ENCODE results near the gene ABCC4.

ABCC4 gene

DNA sequence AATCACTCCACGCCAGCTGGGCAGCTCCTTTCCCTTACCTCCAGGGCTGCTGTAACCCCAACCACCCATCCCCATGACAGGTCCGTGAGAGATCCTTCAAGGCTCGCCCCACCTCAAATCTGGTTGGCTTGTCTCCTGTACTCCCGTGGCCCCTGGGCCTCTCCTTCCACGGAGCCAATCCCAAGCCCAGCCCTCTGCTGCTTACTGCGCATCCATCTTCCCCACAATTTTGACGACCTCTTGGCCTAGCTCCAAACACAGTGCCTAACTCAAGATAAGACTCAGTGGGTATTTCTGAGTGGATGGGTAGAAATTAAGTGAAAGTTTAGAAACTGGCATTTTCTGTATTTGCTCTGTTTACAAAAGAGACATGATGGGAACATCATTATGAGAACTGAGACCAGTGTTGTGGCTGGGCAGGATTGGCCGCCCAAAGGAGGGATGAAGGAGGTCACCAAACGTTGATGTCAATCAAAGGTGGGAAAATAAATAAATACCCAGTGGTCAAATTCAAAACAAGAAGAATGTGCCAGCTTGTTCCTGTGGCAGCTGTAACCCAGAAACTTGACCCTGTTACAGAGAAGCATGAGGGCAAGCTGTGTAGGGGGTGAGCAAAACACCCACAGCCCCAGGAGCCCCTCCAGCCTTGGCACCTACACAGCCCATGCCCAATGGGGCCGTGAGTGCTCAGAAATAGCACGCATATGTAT is 162.2 kb downstream of the ABCC4 start:
- Histone ChIP-seq H3K27me3 (replicated peaks in 2 of 5; ENCODE audit: control insufficient read depth in 4 of 5, insufficient read depth in 5 of 5, low read length in 4 of 5) (no peaks in the 10 kb centered on the region), H3K4me1 (ENCODE audit: control extremely low read depth in 1 of 4, control insufficient read depth in 4 of 4, insufficient read depth in 4 of 4, low read length in 3 of 4) (peaks cover 0 to 10% (median 7%) of the 10 kb centered on the region in 4 experiments), H3K9me3 (ENCODE audit: control extremely low read depth in 1 of 5, control insufficient read depth in 4 of 5, insufficient read depth in 2 of 5, low read depth in 1 of 5, low read length in 4 of 5) (no peaks in the 10 kb centered on the region), H3K4me3 (ENCODE audit: control insufficient read depth in 1 of 7, extremely low read depth in 1 of 7, insufficient read depth in 4 of 7, low read depth in 2 of 7, low read length in 6 of 7) (no peak overlapping the region), H3K36me3 (ENCODE audit: control insufficient read depth in 4 of 4, insufficient read depth in 4 of 4, low read length in 3 of 4) (peaks cover 2 to 8% (median 4%) of the 10 kb centered on the region in 4 experiments), H3K27ac (ENCODE audit: insufficient read depth in 1 of 2, low read depth in 1 of 2, low read length in 2 of 2, poor library complexity in 1 of 2, severe bottlenecking in 2 of 2) (no peak overlapping the region)
- CTCF ChIA-PET, result interaction anchor here (1.0 kb wide), 1 partner anchor 518 kb away, joined by 3 read pairs; no protein-coding TSS in a partner anchor
- POLR2A ChIA-PET, result interaction anchor here (0.8 kb wide), 1 partner anchor 32 kb away, joined by 4 read pairs; no protein-coding TSS in a partner anchor
- DNase-seq, result no peak
- WGBS (ENCODE audit: insufficient coverage), result 93% methylated on average over 7 of the region's 11 CpGs

DNA sequence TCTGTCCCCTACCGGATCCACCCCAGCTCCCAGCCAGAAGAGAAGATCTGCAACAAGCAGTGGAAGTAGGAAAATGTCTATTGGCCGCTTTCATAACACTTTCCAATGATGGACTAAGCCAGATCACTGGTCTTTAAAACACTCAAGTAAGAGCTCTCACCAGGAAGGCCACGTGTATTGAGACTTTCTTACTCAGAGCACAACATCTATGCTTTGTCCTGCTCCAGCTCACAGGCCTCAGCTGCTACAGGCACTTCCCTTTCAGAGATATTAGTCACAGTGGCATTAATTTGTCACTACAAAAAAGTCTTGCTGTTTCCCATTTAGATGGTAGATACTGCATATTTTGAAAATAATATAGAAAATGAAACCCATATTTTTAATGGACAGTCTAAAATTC is 164.2 kb downstream of the ABCC4 start:
- CTCF ChIA-PET, result interaction anchor here (1.1 to 1.3 kb wide), 2 partner anchors 16 to 134 kb away, joined by 3 read pairs; no protein-coding TSS in a partner anchor
- POLR2A ChIA-PET, result no interaction called here
- H3K36me3 ChIP-seq (ENCODE audit: control insufficient read depth in 4 of 4, insufficient read depth in 4 of 4, low read length in 3 of 4), result peaks cover 0 to 11% (median 4%) of the 10 kb centered on the region in 4 experiments
- DNase-seq, result peak; percentile 16 to 85 (median 76)
- H3K27me3 ChIP-seq (replicated peaks in 2 of 5; ENCODE audit: control insufficient read depth in 4 of 5, insufficient read depth in 5 of 5, low read length in 4 of 5), result no peaks in the 10 kb centered on the region
- H3K27ac ChIP-seq (ENCODE audit: insufficient read depth in 1 of 2, low read depth in 1 of 2, low read length in 2 of 2, poor library complexity in 1 of 2, severe bottlenecking in 2 of 2), result no peak overlapping the region
- H3K4me1 ChIP-seq (ENCODE audit: control extremely low read depth in 1 of 4, control insufficient read depth in 4 of 4, insufficient read depth in 4 of 4, low read length in 3 of 4), result peaks cover 0 to 10% (median 7%) of the 10 kb centered on the region in 4 experiments
- H3K9me3 ChIP-seq (ENCODE audit: control extremely low read depth in 1 of 5, control insufficient read depth in 4 of 5, insufficient read depth in 2 of 5, low read depth in 1 of 5, low read length in 4 of 5), result no peaks in the 10 kb centered on the region
- whole genome bisulfite sequencing (ENCODE audit: insufficient coverage), result 14% methylated on average over 1 of the region's 3 CpGs
- no peak overlapping the region for H3K4me3 ChIP-seq (ENCODE audit: control insufficient read depth in 1 of 7, extremely low read depth in 1 of 7, insufficient read depth in 4 of 7, low read depth in 2 of 7, low read length in 6 of 7)

DNA sequence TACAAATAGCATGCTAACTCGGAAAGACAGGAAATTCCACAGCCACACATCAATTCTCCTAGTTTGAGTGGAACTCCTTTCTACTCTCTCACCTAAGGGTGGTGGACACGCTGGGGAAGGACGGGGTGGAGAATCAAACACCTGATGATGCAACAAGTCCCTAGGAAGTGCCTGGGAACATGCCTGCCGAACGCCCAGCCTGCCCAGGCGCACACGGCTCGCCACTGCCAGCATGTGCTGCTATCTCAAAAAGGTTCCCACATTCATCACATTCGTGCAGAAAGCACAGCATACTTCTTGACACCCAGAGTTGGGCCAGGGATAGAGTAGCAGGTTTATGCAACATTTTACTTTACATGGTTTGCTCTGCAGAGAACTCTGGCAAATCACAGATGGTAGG is 164.6 kb downstream of the ABCC4 start:
- H3K4me1 ChIP-seq (ENCODE audit: control extremely low read depth in 1 of 4, control insufficient read depth in 4 of 4, insufficient read depth in 4 of 4, low read length in 3 of 4), result peaks cover 0 to 10% (median 7%) of the 10 kb centered on the region in 4 experiments
- ChIA-PET CTCF (interaction anchor here (1.1 kb wide), 1 partner anchor 133 kb away, joined by 3 read pairs; no protein-coding TSS in a partner anchor), POLR2A (no interaction called here)
- no peaks in the 10 kb centered on the region for H3K9me3 ChIP-seq (ENCODE audit: control extremely low read depth in 1 of 5, control insufficient read depth in 4 of 5, insufficient read depth in 2 of 5, low read depth in 1 of 5, low read length in 4 of 5)
- no peak overlapping the region for H3K4me3 ChIP-seq (ENCODE audit: control insufficient read depth in 1 of 7, extremely low read depth in 1 of 7, insufficient read depth in 4 of 7, low read depth in 2 of 7, low read length in 6 of 7)
- WGBS (ENCODE audit: insufficient coverage), result 97% methylated on average over 6 of the region's 9 CpGs
- no peaks in the 10 kb centered on the region for H3K27me3 ChIP-seq (replicated peaks in 2 of 5; ENCODE audit: control insufficient read depth in 4 of 5, insufficient read depth in 5 of 5, low read length in 4 of 5)
- no peak overlapping the region for H3K27ac ChIP-seq (ENCODE audit: insufficient read depth in 1 of 2, low read depth in 1 of 2, low read length in 2 of 2, poor library complexity in 1 of 2, severe bottlenecking in 2 of 2)
- H3K36me3 ChIP-seq (ENCODE audit: control insufficient read depth in 4 of 4, insufficient read depth in 4 of 4, low read length in 3 of 4), result peaks cover 0 to 11% (median 4%) of the 10 kb centered on the region in 4 experiments
- no peak for DNase-seq

DNA sequence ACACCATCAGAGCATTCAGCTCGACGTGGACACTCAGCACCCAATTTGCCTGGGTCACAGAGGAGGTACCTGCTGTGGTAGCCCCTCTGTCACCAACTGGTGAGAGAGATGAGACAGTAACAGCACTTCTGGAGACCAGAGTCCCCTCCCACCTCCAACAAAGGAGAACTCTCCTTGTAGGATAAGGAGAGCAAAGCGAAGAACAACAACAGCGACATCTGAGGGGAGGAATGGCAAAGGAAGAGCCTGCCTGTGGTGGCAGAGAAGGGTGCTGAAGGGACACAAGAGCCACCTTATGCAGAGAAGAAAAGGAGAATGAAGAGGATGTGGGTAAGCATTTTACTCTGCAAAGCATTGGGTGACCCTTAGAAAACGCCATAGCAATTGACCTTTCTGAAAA is 167.8 kb downstream of the ABCC4 start:
- Histone ChIP-seq H3K27ac (ENCODE audit: insufficient read depth in 1 of 2, low read depth in 1 of 2, low read length in 2 of 2, poor library complexity in 1 of 2, severe bottlenecking in 2 of 2) (no peak overlapping the region), H3K36me3 (ENCODE audit: control insufficient read depth in 4 of 4, insufficient read depth in 4 of 4, low read length in 3 of 4) (peaks cover 0 to 5% (median 3%) of the 10 kb centered on the region in 4 experiments), H3K9me3 (ENCODE audit: control extremely low read depth in 1 of 5, control insufficient read depth in 4 of 5, insufficient read depth in 2 of 5, low read depth in 1 of 5, low read length in 4 of 5) (no peaks in the 10 kb centered on the region), H3K4me1 (ENCODE audit: control extremely low read depth in 1 of 4, control insufficient read depth in 4 of 4, insufficient read depth in 4 of 4, low read length in 3 of 4) (peaks cover 0 to 10% (median 7%) of the 10 kb centered on the region in 4 experiments), H3K27me3 (replicated peaks in 2 of 5; ENCODE audit: control insufficient read depth in 4 of 5, insufficient read depth in 5 of 5, low read length in 4 of 5) (no peaks in the 10 kb centered on the region), H3K4me3 (ENCODE audit: control insufficient read depth in 1 of 7, extremely low read depth in 1 of 7, insufficient read depth in 4 of 7, low read depth in 2 of 7, low read length in 6 of 7) (no peak overlapping the region)
- no peak for DNase-seq
- CTCF ChIA-PET, result interaction anchor here (1.4 kb wide), 1 partner anchor 16 kb away, joined by 4 read pairs; no protein-coding TSS in a partner anchor
- no CpG with 5 or more reads among the region's 5 CpGs for WGBS (ENCODE audit: insufficient coverage)
- POLR2A ChIA-PET, result no interaction called here

DNA sequence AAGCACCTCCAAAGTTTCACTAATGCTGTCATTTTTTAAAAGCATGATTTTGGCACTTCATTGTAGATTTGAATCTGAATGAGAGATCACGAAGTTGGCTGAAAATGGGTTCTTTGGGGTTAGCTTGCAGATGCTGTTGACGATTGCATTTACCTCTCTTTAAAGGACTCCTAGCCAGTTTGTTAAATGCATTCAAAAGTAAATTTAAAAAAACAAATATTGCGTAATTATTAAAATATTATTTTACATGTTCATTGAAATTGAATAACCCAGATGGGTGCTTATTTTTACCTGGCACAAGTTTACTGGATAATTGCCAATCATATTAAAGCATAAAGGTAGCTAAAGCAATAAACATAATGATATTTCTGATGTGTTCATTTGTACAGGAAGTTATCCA is 172.2 kb downstream of the ABCC4 start:
- POLR2A ChIA-PET, result no interaction called here
- peaks cover 0 to 7% (median 3%) of the 10 kb centered on the region in 4 experiments for H3K36me3 ChIP-seq (ENCODE audit: control insufficient read depth in 4 of 4, insufficient read depth in 4 of 4, low read length in 3 of 4)

DNA sequence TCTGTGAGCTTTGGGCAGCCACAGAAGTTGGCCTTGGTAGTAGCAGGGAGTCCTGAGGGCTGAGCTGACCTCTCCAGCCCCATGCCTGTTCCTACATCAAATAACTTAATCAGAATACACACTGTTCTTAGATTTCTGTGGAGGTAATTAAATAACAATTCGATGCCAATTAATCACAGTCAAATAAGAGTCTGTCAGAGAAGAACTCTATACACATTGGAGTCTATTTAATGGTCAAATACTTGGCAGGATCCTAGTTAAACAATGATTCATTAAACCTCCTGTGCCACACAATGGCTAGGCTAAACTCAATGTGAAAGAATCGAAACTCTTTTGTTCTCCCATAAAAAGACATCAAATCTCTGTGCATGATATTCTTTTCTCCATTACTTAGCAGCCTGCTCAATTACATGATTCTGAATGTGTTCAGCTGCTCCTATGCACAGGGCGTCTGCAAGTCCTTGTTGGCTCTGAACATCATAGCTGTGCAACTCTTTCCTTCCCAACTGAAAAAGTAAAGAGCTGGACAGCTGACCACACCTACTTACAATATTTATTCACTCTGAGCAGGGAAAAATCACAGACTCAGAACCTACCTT is 173.1 kb downstream of the ABCC4 start:
- WGBS (ENCODE audit: insufficient coverage), result 100% methylated on average over 2 of the region's 3 CpGs
- Histone ChIP-seq H3K27ac (ENCODE audit: insufficient read depth in 1 of 2, low read depth in 1 of 2, low read length in 2 of 2, poor library complexity in 1 of 2, severe bottlenecking in 2 of 2) (no peak overlapping the region), H3K27me3 (replicated peaks in 2 of 5; ENCODE audit: control insufficient read depth in 4 of 5, insufficient read depth in 5 of 5, low read length in 4 of 5) (no peaks in the 10 kb centered on the region), H3K4me3 (ENCODE audit: control insufficient read depth in 1 of 7, extremely low read depth in 1 of 7, insufficient read depth in 4 of 7, low read depth in 2 of 7, low read length in 6 of 7) (no peak overlapping the region), H3K9me3 (ENCODE audit: control extremely low read depth in 1 of 5, control insufficient read depth in 4 of 5, insufficient read depth in 2 of 5, low read depth in 1 of 5, low read length in 4 of 5) (no peaks in the 10 kb centered on the region), H3K36me3 (ENCODE audit: control insufficient read depth in 4 of 4, insufficient read depth in 4 of 4, low read length in 3 of 4) (peaks cover 0 to 7% (median 1%) of the 10 kb centered on the region in 4 experiments), H3K4me1 (ENCODE audit: control extremely low read depth in 1 of 4, control insufficient read depth in 4 of 4, insufficient read depth in 4 of 4, low read length in 3 of 4) (no peaks in the 10 kb centered on the region)
- no peak for DNase-seq
- ChIA-PET POLR2A (interaction anchor here (0.7 kb wide), 1 partner anchor 75 kb away, joined by 3 read pairs; no protein-coding TSS in a partner anchor), CTCF (no interaction called here)

More for the DNA sequence above, 172.2 kb downstream of the ABCC4 start:
- WGBS (ENCODE audit: insufficient coverage), result no CpG with 5 or more reads among the region's 3 CpGs
- CTCF ChIA-PET, result no interaction called here
- no peak for DNase-seq
- H3K27ac ChIP-seq (ENCODE audit: insufficient read depth in 1 of 2, low read depth in 1 of 2, low read length in 2 of 2, poor library complexity in 1 of 2, severe bottlenecking in 2 of 2), result no peak overlapping the region
- H3K9me3 ChIP-seq (ENCODE audit: control extremely low read depth in 1 of 5, control insufficient read depth in 4 of 5, insufficient read depth in 2 of 5, low read depth in 1 of 5, low read length in 4 of 5), result no peaks in the 10 kb centered on the region
- H3K27me3 ChIP-seq (replicated peaks in 2 of 5; ENCODE audit: control insufficient read depth in 4 of 5, insufficient read depth in 5 of 5, low read length in 4 of 5), result no peaks in the 10 kb centered on the region
- H3K4me1 ChIP-seq (ENCODE audit: control extremely low read depth in 1 of 4, control insufficient read depth in 4 of 4, insufficient read depth in 4 of 4, low read length in 3 of 4), result no peaks in the 10 kb centered on the region
- no peak overlapping the region for H3K4me3 ChIP-seq (ENCODE audit: control insufficient read depth in 1 of 7, extremely low read depth in 1 of 7, insufficient read depth in 4 of 7, low read depth in 2 of 7, low read length in 6 of 7)

DNA sequence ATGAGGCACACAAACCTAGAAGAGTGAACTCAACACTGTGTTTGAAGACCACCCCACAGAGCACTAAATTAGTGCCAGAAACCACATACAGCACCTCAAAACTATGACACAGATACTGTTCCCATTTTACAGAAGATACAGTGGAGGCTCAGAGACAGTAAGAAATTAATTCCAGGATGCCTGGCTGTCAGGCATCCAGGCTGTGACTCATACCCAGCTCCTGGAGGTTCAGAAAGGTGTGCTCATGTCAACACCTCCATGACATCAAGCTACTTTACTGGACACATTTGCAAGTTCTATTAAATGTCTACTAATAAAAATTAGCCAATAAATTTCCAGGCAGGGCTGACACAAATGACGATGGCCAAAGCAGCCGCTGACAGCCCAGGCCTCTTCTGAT is 176.3 kb downstream of the ABCC4 start:
- ChIA-PET POLR2A (no interaction called here), CTCF (no interaction called here)
- Histone ChIP-seq H3K4me3 (ENCODE audit: control insufficient read depth in 1 of 7, extremely low read depth in 1 of 7, insufficient read depth in 4 of 7, low read depth in 2 of 7, low read length in 6 of 7) (no peak overlapping the region), H3K9me3 (ENCODE audit: control extremely low read depth in 1 of 5, control insufficient read depth in 4 of 5, insufficient read depth in 2 of 5, low read depth in 1 of 5, low read length in 4 of 5) (no peaks in the 10 kb centered on the region), H3K27me3 (replicated peaks in 2 of 5; ENCODE audit: control insufficient read depth in 4 of 5, insufficient read depth in 5 of 5, low read length in 4 of 5) (no peaks in the 10 kb centered on the region), H3K27ac (ENCODE audit: insufficient read depth in 1 of 2, low read depth in 1 of 2, low read length in 2 of 2, poor library complexity in 1 of 2, severe bottlenecking in 2 of 2) (no peak overlapping the region), H3K4me1 (ENCODE audit: control extremely low read depth in 1 of 4, control insufficient read depth in 4 of 4, insufficient read depth in 4 of 4, low read length in 3 of 4) (no peaks in the 10 kb centered on the region), H3K36me3 (ENCODE audit: control insufficient read depth in 4 of 4, insufficient read depth in 4 of 4, low read length in 3 of 4) (peaks cover 0 to 9% (median 5%) of the 10 kb centered on the region in 4 experiments)
- no peak for DNase-seq
- 94% methylated on average over 2 of the region's 2 CpGs for WGBS (ENCODE audit: insufficient coverage)
